ENCODE results near the gene IL1R2.

IL1R2 gene

GRCh38 chr2:102041351-102041750 is 49.6 kb downstream of the IL1R2 start:
- H3K27me3 Mint-ChIP-seq (ENCODE audit: low read depth): peaks cover 36% of the 10 kb centered on the region

DNA sequence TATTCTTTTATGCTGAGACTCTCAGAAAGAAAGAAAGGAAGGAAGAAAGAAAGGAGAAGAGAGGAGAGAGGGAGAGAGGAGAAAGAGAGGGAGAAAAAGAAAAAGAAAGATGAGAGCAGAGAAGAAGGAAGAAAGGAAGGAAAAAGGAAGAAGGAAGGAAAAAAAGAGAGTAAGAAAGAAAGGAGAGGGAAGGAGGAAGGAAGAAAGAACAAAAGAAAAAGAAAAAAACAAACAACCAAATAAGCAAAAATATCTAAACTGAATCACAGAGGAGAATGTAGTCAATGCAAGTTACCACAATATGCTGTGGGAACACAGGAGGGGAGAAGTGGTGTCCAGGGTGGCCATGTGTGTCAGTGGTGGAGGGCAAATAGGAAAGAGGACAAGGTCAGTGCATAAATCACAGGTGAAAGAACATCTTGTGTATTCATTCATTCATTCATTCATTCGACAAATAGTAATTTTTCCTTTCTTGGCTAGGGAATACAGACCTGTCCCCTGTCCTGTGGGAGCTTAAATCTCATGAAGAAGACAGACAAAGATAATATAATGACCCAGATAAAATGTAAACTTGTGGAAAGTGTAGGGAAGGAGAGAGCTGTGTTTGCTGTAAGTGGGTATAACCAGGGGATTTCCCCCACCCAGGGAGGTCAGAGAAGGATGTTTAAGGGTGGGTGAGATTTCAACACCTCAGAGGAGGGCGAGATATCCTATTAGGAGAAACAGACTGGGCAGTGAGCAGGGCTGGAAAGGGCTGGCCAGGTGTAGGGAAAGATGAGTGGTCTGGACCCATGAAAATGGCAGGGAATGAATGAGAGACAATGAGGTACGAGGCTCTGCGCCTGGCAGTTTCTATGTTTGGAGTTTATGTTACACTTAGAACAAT is 50.7 kb downstream of the IL1R2 start:
- no peak for DNase-seq (ENCODE audit: low spot score)
- Mint-ChIP-seq H3K4me1 (ENCODE audit: low read depth) (peaks cover 11% of the 10 kb centered on the region), H3K36me3 (ENCODE audit: low read depth) (no peaks in the 10 kb centered on the region), H3K9me3 (no peaks in the 10 kb centered on the region), H3K4me3 (no peak overlapping the region), H3K27ac (no peak overlapping the region), H3K27me3 (ENCODE audit: low read depth) (peaks cover 42% of the 10 kb centered on the region)

More at GRCh38 chr2:102041351-102041750, 49.6 kb downstream of the IL1R2 start:
- DNase-seq (ENCODE audit: low spot score): no peak
- Mint-ChIP-seq H3K4me1 (ENCODE audit: low read depth) (peaks cover 11% of the 10 kb centered on the region), H3K4me3 (no peak overlapping the region), H3K27ac (no peak overlapping the region), H3K36me3 (ENCODE audit: low read depth) (no peaks in the 10 kb centered on the region), H3K9me3 (no peaks in the 10 kb centered on the region)

DNA sequence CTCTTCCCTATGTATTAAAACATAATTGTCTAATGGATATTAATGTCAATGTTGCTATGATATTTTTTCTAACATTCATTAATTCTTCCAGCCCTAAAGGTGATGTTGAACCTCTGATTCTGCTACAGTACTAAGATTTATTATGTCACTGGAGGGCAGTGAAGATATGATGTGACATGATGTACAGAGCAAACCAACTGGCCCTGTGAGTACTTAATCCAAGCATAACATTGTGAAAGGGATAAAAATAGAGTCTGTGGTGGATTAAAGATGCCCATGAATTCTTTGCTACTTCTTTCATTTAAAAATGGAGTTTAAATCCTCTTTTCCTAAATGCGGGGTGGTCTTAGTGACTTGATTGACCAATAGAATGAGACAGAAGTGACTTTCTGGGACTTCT is 51.8 kb downstream of the IL1R2 start:
- no peak for DNase-seq (ENCODE audit: low spot score)
- no peaks in the 10 kb centered on the region for H3K9me3 Mint-ChIP-seq
- no peak overlapping the region for H3K4me3 Mint-ChIP-seq
- H3K4me1 Mint-ChIP-seq (ENCODE audit: low read depth): peaks cover 11% of the 10 kb centered on the region
- peaks cover 44% of the 10 kb centered on the region for H3K27me3 Mint-ChIP-seq (ENCODE audit: low read depth)
- H3K36me3 Mint-ChIP-seq (ENCODE audit: low read depth): no peaks in the 10 kb centered on the region
- no peak overlapping the region for H3K27ac Mint-ChIP-seq

GRCh38 chr2:102044235-102044896 is 52.6 kb downstream of the IL1R2 start:
- no peak overlapping the region for H3K4me3 Mint-ChIP-seq

DNA sequence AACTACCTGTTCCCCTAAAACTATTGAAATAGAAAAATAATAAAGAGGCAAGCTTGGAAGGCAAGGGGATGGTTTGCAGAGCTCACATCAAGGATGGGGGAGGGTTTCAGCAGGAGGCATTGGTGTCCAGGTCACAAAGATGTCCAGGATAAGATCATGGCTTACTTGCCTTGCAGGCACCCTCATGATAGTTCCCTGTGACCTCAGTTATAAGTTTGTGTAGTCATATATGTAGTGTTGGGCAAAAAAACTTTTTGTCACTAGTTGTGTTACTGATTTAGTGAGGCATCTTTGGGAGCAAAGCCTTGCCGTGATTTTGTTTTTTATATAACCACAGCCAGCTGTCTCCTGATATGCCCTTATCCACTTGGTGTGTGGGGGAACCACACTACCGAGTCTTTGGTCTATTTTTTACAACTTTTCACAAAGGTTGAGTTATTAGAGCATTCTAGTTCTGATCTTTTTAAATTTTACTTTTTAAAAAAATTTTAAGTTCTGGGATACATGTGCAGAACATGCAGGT is 53.3 kb downstream of the IL1R2 start:
- no peak for DNase-seq (ENCODE audit: low spot score)
- no peak overlapping the region for H3K27ac Mint-ChIP-seq
- peaks cover 44% of the 10 kb centered on the region for H3K27me3 Mint-ChIP-seq (ENCODE audit: low read depth)
- H3K36me3 Mint-ChIP-seq (ENCODE audit: low read depth): no peaks in the 10 kb centered on the region
- no peak overlapping the region for H3K4me3 Mint-ChIP-seq
- H3K4me1 Mint-ChIP-seq (ENCODE audit: low read depth): peaks cover 6% of the 10 kb centered on the region
- no peaks in the 10 kb centered on the region for H3K9me3 Mint-ChIP-seq

More at GRCh38 chr2:102044235-102044896, 52.6 kb downstream of the IL1R2 start:
- peaks cover 7% of the 10 kb centered on the region for H3K4me1 Mint-ChIP-seq (ENCODE audit: low read depth)
- H3K27me3 Mint-ChIP-seq (ENCODE audit: low read depth): peaks cover 44% of the 10 kb centered on the region
- H3K36me3 Mint-ChIP-seq (ENCODE audit: low read depth): no peaks in the 10 kb centered on the region
- no peaks in the 10 kb centered on the region for H3K9me3 Mint-ChIP-seq
- H3K27ac Mint-ChIP-seq: no peak overlapping the region
- DNase-seq (ENCODE audit: low spot score): no peak

DNA sequence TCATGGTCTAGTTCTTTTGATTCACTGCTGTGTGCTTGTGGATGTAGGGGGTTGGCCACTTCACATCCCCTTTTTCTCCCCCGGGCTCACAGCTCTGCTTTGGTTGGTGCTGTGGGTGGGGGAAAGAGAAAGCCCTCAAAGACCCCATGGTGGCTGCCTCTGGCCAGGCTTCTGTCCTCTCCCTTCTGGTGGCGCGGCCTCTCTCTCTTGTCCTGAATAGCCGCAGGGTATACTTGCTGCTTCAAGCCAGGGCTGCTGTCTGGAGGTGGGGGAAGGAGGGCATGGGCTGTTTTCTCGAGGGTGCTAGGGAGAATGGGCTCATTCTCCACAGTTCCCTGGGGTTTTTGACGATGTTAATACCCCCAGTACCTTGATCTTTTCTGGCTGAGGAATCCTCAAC is 53.9 kb downstream of the IL1R2 start:
- Mint-ChIP-seq H3K4me3 (no peak overlapping the region), H3K4me1 (ENCODE audit: low read depth) (peaks cover 6% of the 10 kb centered on the region), H3K36me3 (ENCODE audit: low read depth) (no peaks in the 10 kb centered on the region), H3K27ac (no peak overlapping the region), H3K27me3 (ENCODE audit: low read depth) (peaks cover 40% of the 10 kb centered on the region), H3K9me3 (no peaks in the 10 kb centered on the region)
- DNase-seq (ENCODE audit: low spot score): no peak

DNA sequence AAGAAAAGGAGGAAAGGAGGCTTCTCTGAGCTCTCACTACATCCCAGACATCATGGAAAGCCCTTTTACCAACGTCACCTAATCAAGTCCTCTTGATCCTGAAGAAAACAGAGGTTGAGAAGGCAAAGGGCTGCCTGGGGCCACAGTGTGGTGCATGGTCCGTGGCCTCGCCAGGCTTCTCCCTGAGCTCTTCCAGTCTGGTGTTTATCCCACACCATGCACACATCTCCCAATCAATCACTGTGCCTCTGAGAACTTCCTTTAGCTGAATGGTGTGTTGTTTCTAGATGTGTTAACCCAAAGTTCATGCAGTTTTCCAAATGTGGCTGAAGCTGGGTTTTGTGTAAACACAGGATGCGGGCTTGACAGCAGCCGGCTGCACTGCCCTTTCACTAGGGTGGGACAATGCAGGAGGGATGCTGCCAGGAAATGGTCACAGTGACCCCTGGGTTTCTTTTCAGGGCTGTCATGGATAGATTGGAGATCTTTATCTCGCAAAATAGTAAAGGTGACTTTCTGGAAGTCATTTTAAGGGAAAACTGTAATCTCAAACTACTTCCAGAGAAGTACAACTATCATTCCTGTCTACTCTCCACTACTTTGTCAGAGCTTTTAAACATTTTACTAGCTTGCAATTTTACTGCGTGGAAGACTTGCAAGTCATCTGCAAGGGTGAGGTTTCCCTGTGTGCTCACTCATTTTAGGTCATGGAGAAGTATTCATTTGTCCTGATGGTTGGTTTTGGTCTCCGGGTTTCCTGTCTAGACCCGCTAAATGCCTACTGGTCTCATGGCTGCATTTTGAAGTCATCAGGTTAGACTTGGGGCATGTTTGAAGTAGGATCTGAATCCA is 54.6 kb downstream of the IL1R2 start:
- Mint-ChIP-seq H3K36me3 (ENCODE audit: low read depth) (no peaks in the 10 kb centered on the region), H3K4me1 (ENCODE audit: low read depth) (peaks cover 6% of the 10 kb centered on the region), H3K9me3 (no peaks in the 10 kb centered on the region), H3K27me3 (ENCODE audit: low read depth) (peaks cover 36% of the 10 kb centered on the region), H3K27ac (no peak overlapping the region), H3K4me3 (no peak overlapping the region)
- no peak for DNase-seq (ENCODE audit: low spot score)

- Mint-ChIP-seq H3K27ac (no peak overlapping the region), H3K4me1 (ENCODE audit: low read depth) (peaks cover 6% of the 10 kb centered on the region), H3K4me3 (no peak overlapping the region), H3K9me3 (no peaks in the 10 kb centered on the region), H3K36me3 (ENCODE audit: low read depth) (no peaks in the 10 kb centered on the region), H3K27me3 (ENCODE audit: low read depth) (peaks cover 29% of the 10 kb centered on the region)
- no peak for DNase-seq (ENCODE audit: low spot score)
These were observed 56.7 kb downstream of the IL1R2 start for GRCh38 chr2:102048465-102048864.

GRCh38 chr2:102049756-102050443 is 58.1 kb downstream of the IL1R2 start:
- Mint-ChIP-seq H3K4me1 (ENCODE audit: low read depth) (no peaks in the 10 kb centered on the region), H3K27ac (no peak overlapping the region), H3K4me3 (no peak overlapping the region), H3K9me3 (no peaks in the 10 kb centered on the region), H3K36me3 (ENCODE audit: low read depth) (no peaks in the 10 kb centered on the region), H3K27me3 (ENCODE audit: low read depth) (peaks cover 21% of the 10 kb centered on the region)
- no peak for DNase-seq (ENCODE audit: low spot score)

DNA sequence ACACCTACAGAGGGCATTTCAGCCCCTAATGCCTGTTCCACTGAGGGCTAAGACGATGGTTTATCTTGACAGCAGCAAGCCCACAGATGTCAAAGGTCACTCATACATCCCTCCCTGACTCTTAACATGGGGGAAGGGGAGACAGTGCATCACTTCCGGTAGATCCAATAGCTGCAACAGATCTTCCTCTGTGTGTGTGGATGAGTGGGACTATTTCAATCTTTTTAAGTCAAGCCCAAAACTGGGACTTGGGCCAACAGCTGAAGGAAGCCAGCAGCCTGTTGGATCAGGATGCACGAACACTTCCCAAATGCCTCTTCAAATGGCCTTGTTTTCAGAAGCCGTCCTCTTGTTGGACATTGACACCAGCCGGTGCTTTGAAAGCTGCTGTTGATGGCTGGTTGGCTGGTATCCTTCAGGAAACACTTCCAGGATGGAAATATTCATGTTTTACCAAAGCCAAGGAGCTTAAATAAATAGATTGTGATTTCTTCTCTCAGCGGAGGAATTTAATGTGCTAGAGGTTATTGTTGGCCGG is 59.2 kb downstream of the IL1R2 start:
- Mint-ChIP-seq H3K9me3 (no peaks in the 10 kb centered on the region), H3K36me3 (ENCODE audit: low read depth) (no peaks in the 10 kb centered on the region), H3K4me1 (ENCODE audit: low read depth) (peaks cover 2% of the 10 kb centered on the region), H3K27ac (no peak overlapping the region), H3K4me3 (no peak overlapping the region), H3K27me3 (ENCODE audit: low read depth) (peaks cover 15% of the 10 kb centered on the region)
- DNase-seq (ENCODE audit: low spot score): no peak

DNA sequence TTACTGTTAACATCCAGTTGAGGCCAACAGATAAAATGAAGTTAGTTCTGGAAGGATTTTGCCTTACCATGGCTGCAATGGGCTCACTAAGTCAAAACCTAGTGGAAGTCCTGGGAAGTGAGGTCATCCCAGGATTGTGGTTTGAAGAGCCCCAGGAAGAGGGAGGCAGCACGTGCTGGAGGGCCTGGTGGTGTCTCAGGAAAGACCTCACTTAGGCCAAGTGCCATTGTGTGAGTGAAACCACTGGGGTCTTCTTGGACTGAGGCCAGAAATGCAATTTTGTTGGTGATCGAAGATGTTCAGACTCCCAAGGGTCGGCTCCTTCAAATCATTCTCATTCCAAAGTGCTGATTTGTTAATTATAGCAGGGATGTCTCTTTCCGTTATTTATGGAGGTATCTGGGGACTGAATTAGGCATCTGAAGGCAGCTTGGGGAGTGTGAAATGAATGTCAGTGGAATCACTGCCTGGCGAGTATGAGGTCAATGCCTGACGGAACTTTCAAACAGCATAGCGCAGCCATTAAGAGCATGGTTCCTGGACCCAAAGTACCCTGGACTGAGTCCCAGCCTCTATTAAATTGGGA is 60.0 kb downstream of the IL1R2 start:
- no peak overlapping the region for H3K27ac Mint-ChIP-seq
- DNase-seq (ENCODE audit: low spot score): no peak
- H3K27me3 Mint-ChIP-seq (ENCODE audit: low read depth): peaks cover 9% of the 10 kb centered on the region
- H3K4me3 Mint-ChIP-seq: no peak overlapping the region
- no peaks in the 10 kb centered on the region for H3K9me3 Mint-ChIP-seq
- H3K4me1 Mint-ChIP-seq (ENCODE audit: low read depth): peaks cover 2% of the 10 kb centered on the region
- no peaks in the 10 kb centered on the region for H3K36me3 Mint-ChIP-seq (ENCODE audit: low read depth)

- H3K4me1 Mint-ChIP-seq (ENCODE audit: low read depth): peaks cover 2% of the 10 kb centered on the region
- H3K27ac Mint-ChIP-seq: no peak overlapping the region
- H3K9me3 Mint-ChIP-seq: no peaks in the 10 kb centered on the region
- no peak overlapping the region for H3K4me3 Mint-ChIP-seq
- DNase-seq (ENCODE audit: low spot score): no peak
- H3K36me3 Mint-ChIP-seq (ENCODE audit: low read depth): no peaks in the 10 kb centered on the region
- H3K27me3 Mint-ChIP-seq (ENCODE audit: low read depth): peaks cover 6% of the 10 kb centered on the region
These were observed 60.6 kb downstream of the IL1R2 start for GRCh38 chr2:102052365-102052764.

- H3K27me3 Mint-ChIP-seq (ENCODE audit: low read depth): peaks cover 5% of the 10 kb centered on the region
- H3K27ac Mint-ChIP-seq: no peak overlapping the region
- no peak for DNase-seq (ENCODE audit: low spot score)
- H3K4me3 Mint-ChIP-seq: no peak overlapping the region
- H3K4me1 Mint-ChIP-seq (ENCODE audit: low read depth): peaks cover 2% of the 10 kb centered on the region
- no peaks in the 10 kb centered on the region for H3K36me3 Mint-ChIP-seq (ENCODE audit: low read depth)
- no peaks in the 10 kb centered on the region for H3K9me3 Mint-ChIP-seq
These were observed 61.3 kb downstream of the IL1R2 start for GRCh38 chr2:102053096-102053495.
